Smooth muscle cell of the pulmonary artery (primary cell): ENCODE data around the gene SPINT4. TPM values are rescaled to one million over a fixed set of nuclear protein-coding genes. Genes with fewer than 3 reads are reported as not detected.

Experiments
- total RNA-seq: library from RNA; depleted of rRNA; stranded (reverse); fragments of >200 nt; gene quantifications from 2 replicates; pipeline ENCODE4 v1.2.3, GENCODE V29; 2014

SPINT4 gene
- not detected in 2 replicates for total RNA-seq

DNA sequence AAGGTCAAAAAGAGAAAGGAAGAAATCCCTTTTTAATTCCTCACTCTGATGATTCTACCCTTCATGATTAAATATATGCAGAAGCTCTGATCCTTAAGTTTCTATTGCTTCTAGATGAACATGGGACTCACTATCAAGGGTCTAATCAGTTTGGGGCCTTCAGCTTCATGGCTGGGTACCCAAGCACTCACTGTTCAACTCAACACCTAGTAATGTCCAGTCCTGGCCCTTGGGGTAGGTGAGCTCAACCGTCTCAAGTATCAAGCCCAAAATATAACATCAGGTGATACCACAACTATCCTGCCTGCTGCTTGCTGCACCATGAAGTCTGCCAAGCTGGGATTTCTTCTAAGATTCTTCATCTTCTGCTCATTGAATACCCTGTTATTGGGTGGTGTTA lies at the start of gene SPINT4:
TSS of gene SPINT4 (plus strand) at position 301 of the 400 bp plus-strand sequence. CDS start at position 322, 21 bp downstream.

DNA sequence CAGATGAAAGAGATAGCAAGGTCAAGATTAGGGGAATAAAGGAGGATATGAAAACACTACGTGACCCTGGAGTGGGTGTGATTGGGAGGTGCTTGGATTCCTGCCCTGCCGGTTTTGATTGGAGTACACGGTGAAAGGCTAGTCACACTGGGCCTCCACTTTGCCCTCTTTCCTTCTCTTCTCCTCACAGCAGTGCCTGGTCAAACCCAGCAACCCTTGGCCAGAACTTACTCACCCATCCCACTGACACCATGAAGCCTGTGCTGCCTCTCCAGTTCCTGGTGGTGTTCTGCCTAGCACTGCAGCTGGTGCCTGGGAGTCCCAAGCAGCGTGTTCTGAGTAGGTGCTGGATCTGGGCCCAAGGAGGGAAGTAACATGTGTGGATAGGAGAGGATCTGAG lies 20.3 kb upstream of the SPINT4 start, which contains the start of gene WFDC13:
TSS of gene WFDC13 (plus strand) at position 166 of the 400 bp plus-strand sequence. CDS start at position 252, 86 bp downstream.

DNA sequence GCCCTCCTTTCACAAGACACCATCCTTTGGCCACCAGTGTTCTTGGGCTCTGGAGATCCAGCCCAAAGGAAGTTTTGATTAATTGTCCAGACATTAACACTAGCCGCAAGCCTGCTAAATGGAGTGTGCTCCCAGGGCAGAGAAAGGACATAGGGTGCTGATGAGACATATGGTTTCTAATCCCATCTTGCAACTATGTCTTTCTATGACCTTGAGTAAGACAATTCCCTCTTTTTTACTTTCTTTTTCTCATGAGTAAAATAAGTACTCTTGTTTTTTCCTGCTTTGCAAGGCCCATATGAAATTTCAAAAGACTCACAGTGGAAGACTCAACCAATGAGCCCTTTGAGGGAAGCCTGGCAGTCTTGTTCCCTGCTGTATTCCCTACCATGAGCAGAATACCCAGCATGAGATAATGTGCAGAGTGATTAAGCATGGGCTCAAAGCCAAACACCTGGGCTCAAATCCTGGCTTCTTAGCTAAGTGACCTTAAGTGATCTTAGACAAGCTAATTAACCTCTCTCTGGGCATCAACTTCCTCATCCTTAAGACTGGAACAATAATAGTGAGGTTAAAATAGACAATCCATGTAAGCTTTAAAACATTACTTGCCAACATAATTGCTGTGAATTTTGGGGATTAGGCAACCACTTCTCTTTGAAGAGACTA lies 17.0 kb upstream of the SPINT4 start, which contains the start of gene WFDC10B:
TSS of gene WFDC10B (minus strand) at position 51 of the 669 bp plus-strand sequence. CDS start 19,027 bp downstream, outside the sequence.

Other genes starting within 250 kb of the SPINT4 start
- gene SPINT3, start 206.7 kb upstream of the SPINT4 start, total RNA-seq = not detected in 2 replicates
- not detected in 2 replicates for gene WFDC6, start 182.9 kb upstream of the SPINT4 start, total RNA-seq
- 0.39 TPM in 1 of 2 replicates, not detected in the other for gene EPPIN, start 174.9 kb upstream of the SPINT4 start, total RNA-seq
- gene WFDC8, start 143.1 kb upstream of the SPINT4 start, total RNA-seq = 0.20 TPM in 1 of 2 replicates, not detected in the other
- gene WFDC10A, start 92.6 kb upstream of the SPINT4 start, total RNA-seq = not detected in 2 replicates
- gene WFDC9, start 91.1 kb upstream of the SPINT4 start, total RNA-seq = not detected in 2 replicates
- gene WFDC11, start 52.1 kb upstream of the SPINT4 start, total RNA-seq = not detected in 2 replicates
- gene WFDC13, start 20.3 kb upstream of the SPINT4 start, total RNA-seq = not detected in 2 replicates
- gene WFDC10B, start 17.3 kb upstream of the SPINT4 start, total RNA-seq = 0.26 TPM in 1 of 2 replicates, not detected in the other
- gene WFDC3, start 69.5 kb downstream of the SPINT4 start, total RNA-seq = 0.17 and 0.39 TPM in 2 replicates
- gene DNTTIP1, start 69.6 kb downstream of the SPINT4 start, total RNA-seq = 5.9 and 12.8 TPM in 2 replicates
- gene UBE2C, start 90.3 kb downstream of the SPINT4 start, total RNA-seq = 2.1 and 7.9 TPM in 2 replicates
- 0.39 TPM in 1 of 2 replicates, not detected in the other for gene TNNC2, start 105.0 kb downstream of the SPINT4 start, total RNA-seq
- gene SNX21, start 111.5 kb downstream of the SPINT4 start, total RNA-seq = 57.8 and 64.4 TPM in 2 replicates
- 30.2 and 32.1 TPM in 2 replicates for gene ACOT8, start 135.0 kb downstream of the SPINT4 start, total RNA-seq
- 5.0 and 5.1 TPM in 2 replicates for gene ZSWIM3, start 135.3 kb downstream of the SPINT4 start, total RNA-seq
- 5.8 and 6.0 TPM in 2 replicates for gene ZSWIM1, start 158.9 kb downstream of the SPINT4 start, total RNA-seq
- gene SPATA25, start 165.3 kb downstream of the SPINT4 start, total RNA-seq = 0.65 and 2.0 TPM in 2 replicates
- gene NEURL2, start 168.9 kb downstream of the SPINT4 start, total RNA-seq = 3.8 and 4.5 TPM in 2 replicates
- gene CTSA, start 169.0 kb downstream of the SPINT4 start, total RNA-seq = 174 and 186 TPM in 2 replicates
- gene PLTP, start 189.8 kb downstream of the SPINT4 start, total RNA-seq = 59.2 and 75.1 TPM in 2 replicates
- gene PCIF1, start 212.3 kb downstream of the SPINT4 start, total RNA-seq = 13.9 and 15.1 TPM in 2 replicates
- 11.3 and 15.4 TPM in 2 replicates for gene ZNF335, start 249.9 kb downstream of the SPINT4 start, total RNA-seq